Kidney epithelial cell (primary cell): ENCODE data around the gene WDR27. TPM values are rescaled to one million over a fixed set of nuclear protein-coding genes. Genes with fewer than 3 reads are reported as not detected.
"Not testable (repeated sequence)": the region's sequence is repeated elsewhere in the genome, so short reads cannot be mapped to it uniquely, and the experiment has no call there.

Experiments
- DNase-seq: peaks from one replicate; pipeline ENCODE4 v3.0.0-alpha.2; 2010; ENCODE audit warnings: low read depth
- H3K27me3 ChIP-seq: 2 replicates; pipeline ENCODE4 v1.6.0; 2011; ENCODE audit warnings: low read length; ENCODE audit not compliant: control insufficient read depth, insufficient read depth
- H3K36me3 ChIP-seq: 2 replicates; pipeline ENCODE4 v1.5.1; 2011; ENCODE audit warnings: low read length; ENCODE audit not compliant: control insufficient read depth, insufficient read depth
- H3K4me3 ChIP-seq: 2 replicates; pipeline ENCODE4 v1.5.1; 2011; ENCODE audit warnings: low read depth, mild to moderate bottlenecking, control low read depth, low read length
- CTCF ChIP-seq: IDR thresholded peaks from 2 replicates; pipeline ENCODE4 v1.5.1; 2011; ENCODE audit warnings: mild to moderate bottlenecking, moderate library complexity, low read length, control low read depth, inconsistent platforms; ENCODE audit not compliant: insufficient read depth, poor library complexity, severe bottlenecking
- total RNA-seq: library from RNA; depleted of rRNA; stranded (reverse); fragments of >200 nt; gene quantifications from 2 replicates; pipeline ENCODE4 v1.2.3, GENCODE V29; 2015

The WDR27 gene
- total RNA-seq, 1 donor from 2014 or later = 27.0 TPM

DNA sequence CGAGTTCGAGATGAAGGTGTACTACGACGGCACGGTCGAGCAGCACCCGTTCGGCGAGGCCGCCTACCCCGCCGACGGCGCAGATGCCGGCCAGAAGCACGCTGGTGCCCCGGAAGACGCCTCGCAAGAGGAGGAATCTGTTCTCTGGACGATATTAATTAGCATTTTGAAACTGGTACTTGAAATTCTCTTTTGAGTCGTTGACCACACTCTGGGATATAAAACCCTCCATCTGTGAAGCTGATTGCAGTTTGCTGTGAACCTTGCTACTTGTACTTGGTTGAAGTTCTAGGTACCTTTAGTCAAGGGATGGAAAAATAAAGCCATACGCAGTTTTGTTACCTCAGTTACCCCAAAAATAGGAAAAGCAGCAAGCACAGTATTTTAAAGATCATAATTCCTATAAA lies 1.0 kb upstream of the WDR27 start:
- TF ChIP-seq CTCF = no peak
- peak overlapping the region; percentile 85 for H3K4me3 ChIP-seq
- H3K27me3 ChIP-seq = no peaks in the 10 kb centered on the region
- peaks cover 1% of the 10 kb centered on the region for H3K36me3 ChIP-seq
- DNase-seq = no peak

DNA sequence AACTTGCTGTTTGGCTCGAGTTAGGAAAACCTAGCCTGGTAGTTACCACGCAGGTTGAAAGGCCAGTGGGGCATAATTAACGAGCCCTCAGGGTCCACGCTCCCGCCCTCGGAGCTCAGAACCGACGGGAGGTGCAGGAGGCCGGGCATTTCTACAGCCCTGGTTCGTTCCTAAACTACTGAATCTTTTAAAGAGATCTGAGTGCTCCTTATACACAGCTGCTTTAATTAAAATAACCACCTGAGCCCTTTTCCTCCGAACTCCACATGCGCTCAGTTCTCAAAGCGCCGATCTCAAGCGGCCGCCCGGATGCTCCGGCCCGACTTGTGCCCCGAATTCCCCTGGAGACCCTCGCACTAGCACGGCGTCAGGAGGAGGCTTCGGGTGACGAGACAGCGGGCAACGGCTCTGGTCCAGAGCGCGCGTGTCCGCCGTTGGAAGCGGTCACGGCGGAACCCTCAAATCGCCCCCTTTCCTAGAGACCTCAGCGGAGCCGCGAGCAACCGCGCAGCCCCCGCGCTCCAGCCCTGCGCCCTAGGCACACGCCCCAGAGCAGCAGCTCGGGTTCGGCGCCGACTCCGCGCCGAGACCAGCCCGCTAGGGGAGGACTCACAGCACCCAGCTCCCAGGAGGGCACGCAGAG lies 397 bp downstream of the WDR27 start:
- TF ChIP-seq CTCF = no peak
- DNase-seq = no peak
- peak overlapping the region; percentile 85 for H3K4me3 ChIP-seq
- peaks cover 1% of the 10 kb centered on the region for H3K36me3 ChIP-seq
- no peaks in the 10 kb centered on the region for H3K27me3 ChIP-seq

DNA sequence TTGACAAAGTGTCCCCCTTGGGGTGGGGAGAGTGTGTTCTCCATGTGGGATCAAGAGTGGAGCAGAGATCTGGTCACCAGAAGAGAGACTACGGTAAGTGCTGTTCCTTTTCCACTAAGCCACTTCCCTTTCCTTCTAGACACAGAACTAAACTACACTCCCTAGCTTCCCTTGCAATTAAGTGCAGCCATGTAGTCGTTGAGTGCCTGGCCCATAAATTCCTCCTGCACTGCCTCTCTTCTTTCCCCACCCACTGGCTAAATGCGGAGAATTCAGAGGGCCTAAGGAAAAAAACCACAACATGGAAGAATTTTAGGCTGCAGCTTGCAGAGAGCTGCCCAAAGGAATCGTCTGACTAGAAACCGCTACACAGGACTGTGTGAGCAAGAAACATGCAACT lies 1.5 kb downstream of the WDR27 start:
- Histone ChIP-seq H3K4me3 (no peak overlapping the region), H3K36me3 (peaks cover 1% of the 10 kb centered on the region), H3K27me3 (no peaks in the 10 kb centered on the region)
- TF ChIP-seq CTCF = no peak
- no peak for DNase-seq

DNA sequence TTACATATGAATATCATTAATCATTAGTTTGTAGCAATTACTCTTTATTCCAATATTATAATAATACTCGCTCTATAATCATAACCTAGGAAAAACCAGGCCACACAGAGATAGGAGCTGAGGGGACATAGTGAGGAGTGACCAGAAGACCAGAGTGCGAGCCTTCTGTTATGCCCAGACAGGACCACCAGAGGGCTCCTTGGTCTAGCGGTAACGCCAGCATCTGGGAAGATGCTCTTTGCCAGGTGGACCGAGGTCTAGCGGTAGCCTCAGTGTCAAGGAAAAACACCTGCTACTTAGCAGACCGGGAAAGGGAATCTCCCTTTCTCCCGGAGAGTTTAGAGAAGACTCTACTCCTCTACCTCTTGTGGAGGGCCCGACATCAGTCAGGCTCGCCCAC lies 4.7 kb downstream of the WDR27 start:
- peak; percentile 19 for TF ChIP-seq CTCF
- not testable (repeated sequence) for H3K36me3 ChIP-seq, DNase-seq, H3K4me3 ChIP-seq, H3K27me3 ChIP-seq

DNA sequence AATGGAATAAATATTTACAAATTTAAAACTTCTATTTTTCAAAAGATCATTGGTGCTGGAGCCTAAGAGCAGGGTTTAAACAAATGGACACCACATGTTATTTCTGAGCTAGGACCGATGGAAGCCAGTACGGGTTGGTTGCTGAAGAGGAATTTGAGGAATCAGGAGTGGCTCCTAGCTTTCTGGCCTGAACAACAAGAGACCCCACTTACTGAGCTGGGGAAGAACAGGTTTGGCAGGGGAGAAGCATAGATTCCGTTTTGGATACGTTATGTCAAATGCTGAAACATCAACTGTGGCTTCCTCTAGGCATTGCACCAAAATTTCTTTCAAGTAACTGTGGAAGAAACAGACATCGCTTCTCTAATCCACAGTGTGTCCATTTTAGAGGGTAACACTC lies 6.7 kb downstream of the WDR27 start:
- H3K27me3 ChIP-seq = no peaks in the 10 kb centered on the region
- no peak overlapping the region for H3K4me3 ChIP-seq
- no peaks in the 10 kb centered on the region for H3K36me3 ChIP-seq
- DNase-seq = no peak
- TF ChIP-seq CTCF = no peak

DNA sequence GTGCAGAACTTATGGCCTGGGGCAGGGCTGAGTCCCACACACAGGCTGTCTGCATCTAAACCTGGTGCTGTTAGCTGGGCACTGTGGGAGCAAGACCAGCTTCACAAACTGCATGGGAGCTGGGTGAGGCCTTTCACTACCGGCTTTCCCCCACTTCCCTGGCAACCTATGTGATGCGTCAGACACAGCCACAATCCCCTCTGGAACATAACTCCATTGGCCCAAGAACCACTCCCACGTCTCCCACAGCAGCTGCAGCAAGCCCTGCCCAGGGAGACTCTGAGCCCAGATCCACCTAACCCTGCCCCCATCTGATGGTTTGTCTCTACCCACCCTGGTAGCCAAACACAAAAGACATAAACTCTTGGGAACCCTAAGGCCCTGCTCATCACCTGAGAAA lies 9.3 kb downstream of the WDR27 start:
- TF ChIP-seq CTCF = no peak
- no peak for DNase-seq
- Histone ChIP-seq H3K4me3 (no peak overlapping the region), H3K36me3 (no peaks in the 10 kb centered on the region), H3K27me3 (no peaks in the 10 kb centered on the region)
